SU-DHL-6 (cell line): ENCODE data around the gene PPP1R13L.

Source experiments
- CTCF ChIP-seq: fragments of 200-600 bp; sonication (generic); IDR thresholded peaks from one replicate; pipeline ENCODE4 v1.5.1; 2017; ENCODE audit warnings: antibody characterized with exemption, mild to moderate bottlenecking, low read length, moderate library complexity; ENCODE audit not compliant: insufficient read depth, poor library complexity, severe bottlenecking
- EZH2phosphoT487 ChIP-seq: fragments of 200-600 bp; sonication (generic), shearing (Covaris generic); conservative IDR thresholded peaks from 2 replicates; pipeline ENCODE4 v1.6.1; 2018; ENCODE audit warnings: mild to moderate bottlenecking, antibody characterized with exemption, low read length, moderate library complexity, mixed read lengths

GRCh38 chr19:45400192-45400591 lies 4.7 kb downstream of the PPP1R13L start:
- TF ChIP-seq CTCF (no peak), EZH2phosphoT487 (no peak)
